GM21360 (cell line): Measurements from ENCODE around the gene EFCAB7.

Source experiments
- ATAC-seq: cut with Tn5 transposase; IDR thresholded peaks from one replicate; pipeline ENCODE4 v1.9.1; 2021; ENCODE audit warnings: mild to moderate bottlenecking, moderate library complexity; ENCODE audit not compliant: unreplicated experiment

The EFCAB7 gene

GRCh38 chr1:63522891-63523728 is at the start of gene EFCAB7, which contains the start of gene ITGB3BP:
TSS of gene EFCAB7 (plus strand) at chr1:63523525. CDS start at chr1:63525573, 2,048 bp downstream.
TSS of gene ITGB3BP (minus strand) at chr1:63523225. CDS start at chr1:63523133, 92 bp downstream.
- ATAC-seq, result peak; percentile 91

DNA sequence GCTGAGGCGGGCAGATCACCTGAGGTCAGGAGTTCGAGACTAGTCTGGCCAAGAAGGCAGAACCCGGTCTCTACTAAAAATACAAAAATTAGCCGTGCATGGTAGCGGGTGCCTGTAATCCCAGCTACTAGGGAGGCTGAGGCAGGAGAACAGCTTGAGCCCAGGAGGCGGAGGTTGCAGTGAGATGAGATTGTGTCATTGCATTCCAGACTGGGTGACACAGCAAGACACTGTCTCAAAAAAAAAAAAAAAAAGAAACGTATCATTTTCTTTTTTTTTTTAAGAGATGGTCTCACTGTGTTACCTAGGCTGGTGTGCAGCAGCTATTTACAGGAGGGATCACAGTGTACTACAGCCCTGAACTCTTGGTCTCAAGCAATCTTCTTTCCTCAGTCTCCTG is 47.6 kb upstream of the EFCAB7 start:
- no peak for ATAC-seq

GRCh38 chr1:63480057-63480456 is 43.3 kb upstream of the EFCAB7 start:
- ATAC-seq, result no peak

GRCh38 chr1:63486629-63487028 is 36.7 kb upstream of the EFCAB7 start:
- no peak for ATAC-seq

GRCh38 chr1:63487336-63488065 is 35.8 kb upstream of the EFCAB7 start:
- no peak for ATAC-seq

- no peak for ATAC-seq
Observed at GRCh38 chr1:63497577-63497976, 25.7 kb upstream of the EFCAB7 start.

GRCh38 chr1:63498106-63498505 is 25.2 kb upstream of the EFCAB7 start:
- no peak for ATAC-seq

DNA sequence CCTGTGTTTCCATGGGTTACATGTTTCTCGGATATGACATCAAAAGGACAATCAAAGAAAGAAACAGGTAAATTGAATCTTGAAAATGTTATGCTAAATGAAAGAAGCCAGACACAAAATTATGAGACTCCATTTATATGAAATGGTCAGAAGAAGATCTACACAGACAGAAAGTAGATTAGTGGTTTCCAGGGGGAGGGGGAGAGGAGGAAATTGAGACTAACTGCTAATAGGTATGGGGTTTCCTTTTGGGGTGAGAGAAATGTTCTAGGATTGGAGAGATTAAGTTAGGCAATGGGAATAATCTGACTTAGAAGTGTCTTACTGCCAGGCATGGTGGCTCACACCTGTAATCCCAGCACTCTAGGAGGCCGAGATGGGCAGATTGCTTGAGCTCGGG is 22.1 kb upstream of the EFCAB7 start:
- ATAC-seq, result no peak

DNA sequence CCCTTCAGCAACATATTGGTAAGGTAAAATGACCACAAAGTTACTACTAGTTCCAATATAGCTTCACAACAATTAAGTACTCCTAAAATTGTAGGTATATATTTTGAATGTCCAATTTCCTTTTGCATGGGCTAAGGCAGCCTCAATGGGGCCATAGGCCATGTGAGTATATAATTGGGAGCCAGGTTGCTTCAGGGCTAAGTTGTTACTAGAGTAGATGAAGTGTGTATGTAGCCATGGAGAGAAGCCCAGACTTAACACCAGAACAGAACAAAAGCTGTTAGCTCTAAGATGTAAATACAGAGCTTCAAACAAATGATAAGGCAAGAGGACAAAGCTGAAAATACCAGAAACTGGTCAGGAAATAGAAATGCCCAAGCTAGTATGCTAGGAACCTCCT is 16.5 kb upstream of the EFCAB7 start:
- ATAC-seq, result no peak

DNA sequence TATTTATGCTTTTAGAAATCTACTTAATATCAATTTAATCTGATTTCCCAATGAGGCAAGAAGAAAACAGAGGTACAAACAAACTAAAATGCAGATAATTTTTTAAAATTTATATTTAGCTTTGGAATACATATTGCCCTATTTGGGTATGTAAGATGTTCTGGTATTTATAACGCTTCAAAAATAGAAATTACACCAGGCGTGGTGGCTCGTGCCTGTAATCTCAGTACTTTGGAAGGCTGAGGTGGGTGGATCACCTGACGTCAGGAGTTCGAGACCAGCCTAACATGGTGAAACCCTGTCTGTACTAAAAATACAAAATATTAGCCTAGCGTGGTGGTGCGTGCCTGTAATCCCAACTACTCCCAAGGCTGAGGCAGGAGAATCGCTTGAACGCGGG is 13.6 kb upstream of the EFCAB7 start:
- no peak for ATAC-seq

DNA sequence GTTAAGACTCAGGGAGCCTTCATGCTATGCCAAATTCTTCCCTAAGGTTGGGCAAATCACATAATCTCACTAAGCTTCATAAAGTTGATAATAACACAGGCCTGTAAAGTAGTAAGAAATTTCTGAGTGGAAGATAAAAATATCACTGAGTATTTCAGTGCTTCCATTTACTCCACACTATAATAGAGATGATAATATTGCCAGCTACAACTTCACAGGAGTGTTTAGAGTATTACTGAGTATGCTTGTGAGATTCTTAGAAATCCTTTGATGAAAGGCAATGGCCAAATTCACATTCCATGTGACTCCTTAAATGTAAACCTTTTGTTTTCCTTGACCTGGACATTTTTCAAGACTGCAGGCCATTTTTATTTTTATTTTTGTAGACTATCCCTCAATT is 10.7 kb upstream of the EFCAB7 start:
- no peak for ATAC-seq

DNA sequence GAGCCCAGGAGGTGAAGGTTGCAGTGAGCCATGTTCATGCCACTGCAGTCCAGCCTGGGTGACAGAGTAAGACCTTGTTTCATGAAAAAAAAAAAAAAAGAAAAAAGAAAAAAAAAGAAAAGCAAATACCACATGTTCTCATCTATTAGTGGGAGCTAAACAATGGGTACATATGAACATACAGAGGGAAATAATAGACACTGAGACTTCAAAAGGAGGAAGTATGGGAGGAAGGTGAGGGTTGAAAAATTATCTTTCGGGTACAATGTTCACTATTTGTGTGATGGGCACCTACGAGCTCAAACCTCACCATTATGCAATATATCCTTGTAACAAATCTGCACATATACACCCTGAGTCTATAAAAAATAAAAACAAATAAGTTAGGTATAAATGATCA is 6.7 kb upstream of the EFCAB7 start:
- no peak for ATAC-seq

DNA sequence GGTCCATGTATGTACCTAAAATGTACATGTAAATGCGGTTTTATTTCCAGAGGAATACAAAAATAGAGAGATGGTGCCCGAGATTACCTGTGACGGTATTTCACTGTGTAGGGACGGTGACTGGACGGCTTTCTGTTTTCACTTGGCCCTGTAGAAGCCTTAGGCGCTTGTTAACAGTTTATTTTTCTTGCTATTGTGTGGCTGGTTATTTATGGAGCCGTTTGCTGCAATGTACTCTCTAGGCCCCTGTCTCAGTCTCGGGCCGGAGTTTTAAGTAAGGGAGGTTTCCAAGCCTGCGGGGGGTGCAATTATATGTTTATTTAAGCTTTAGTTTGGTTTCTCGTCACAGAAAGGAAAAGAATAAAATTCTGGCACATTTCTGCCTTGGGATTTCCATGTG is 413 bp downstream of the EFCAB7 start:
- ATAC-seq, result peak; percentile 18

- ATAC-seq, result no peak
Observed at GRCh38 chr1:63524201-63524600, 876 bp downstream of the EFCAB7 start.

- no peak for ATAC-seq
Observed at GRCh38 chr1:63532727-63533126, 9.4 kb downstream of the EFCAB7 start.

- ATAC-seq, result no peak
Observed at GRCh38 chr1:63533931-63534330, 10.6 kb downstream of the EFCAB7 start.

DNA sequence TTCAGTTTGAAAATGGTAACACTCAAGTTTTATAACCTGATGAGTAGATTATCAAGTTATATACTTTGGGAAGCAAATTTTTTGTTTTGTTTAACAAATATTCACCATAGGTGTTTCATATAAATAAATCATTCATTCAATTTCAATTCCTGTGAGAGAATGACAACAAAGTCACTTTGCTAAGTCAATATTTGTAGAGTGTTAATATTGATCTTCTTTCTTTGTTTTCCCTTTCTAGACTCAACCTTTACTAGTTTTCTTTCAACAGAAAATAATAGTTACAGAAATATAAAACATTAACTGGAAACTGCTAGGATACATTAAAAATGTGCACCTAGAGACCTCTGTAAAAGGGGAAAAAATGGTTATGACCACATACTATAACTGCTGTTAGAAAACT is 11.1 kb downstream of the EFCAB7 start:
- ATAC-seq, result no peak

DNA sequence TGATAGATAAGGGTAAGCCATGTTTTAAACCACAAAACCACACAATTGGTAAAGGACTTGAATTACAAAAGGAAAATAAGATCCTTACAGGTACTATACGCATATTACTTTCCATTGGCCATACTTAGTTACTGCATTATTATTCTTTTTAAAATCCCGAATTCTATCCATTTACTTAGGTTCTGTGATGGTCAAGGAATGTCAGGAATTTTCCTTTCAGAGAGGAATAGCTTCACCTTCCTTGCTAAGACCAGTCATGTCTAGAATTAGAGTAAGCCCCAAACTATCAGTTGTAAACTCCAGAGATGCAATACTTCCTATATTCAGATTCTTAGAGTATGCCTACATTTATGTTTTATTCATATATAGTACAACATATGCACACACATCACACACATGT is 13.7 kb downstream of the EFCAB7 start:
- ATAC-seq, result no peak

DNA sequence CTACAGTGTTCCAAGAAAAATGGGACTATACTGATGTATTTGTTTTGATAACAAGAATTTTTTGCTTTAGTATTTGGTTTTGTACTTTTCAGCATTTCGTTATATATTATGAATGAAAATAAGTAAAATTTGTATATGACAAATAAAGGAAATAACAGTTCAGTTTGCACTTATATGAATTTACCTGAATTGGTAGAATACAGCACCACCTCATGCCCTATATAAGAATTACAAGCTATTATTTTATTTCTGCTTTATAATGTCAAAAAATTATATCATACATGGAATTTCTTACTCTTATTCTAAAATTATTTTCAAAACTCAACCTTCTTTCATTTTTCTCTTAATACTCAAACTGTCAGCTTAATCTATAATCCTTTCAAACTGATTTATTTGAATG is 14.6 kb downstream of the EFCAB7 start:
- no peak for ATAC-seq

GRCh38 chr1:63545780-63546179 is 22.5 kb downstream of the EFCAB7 start:
- ATAC-seq, result no peak

DNA sequence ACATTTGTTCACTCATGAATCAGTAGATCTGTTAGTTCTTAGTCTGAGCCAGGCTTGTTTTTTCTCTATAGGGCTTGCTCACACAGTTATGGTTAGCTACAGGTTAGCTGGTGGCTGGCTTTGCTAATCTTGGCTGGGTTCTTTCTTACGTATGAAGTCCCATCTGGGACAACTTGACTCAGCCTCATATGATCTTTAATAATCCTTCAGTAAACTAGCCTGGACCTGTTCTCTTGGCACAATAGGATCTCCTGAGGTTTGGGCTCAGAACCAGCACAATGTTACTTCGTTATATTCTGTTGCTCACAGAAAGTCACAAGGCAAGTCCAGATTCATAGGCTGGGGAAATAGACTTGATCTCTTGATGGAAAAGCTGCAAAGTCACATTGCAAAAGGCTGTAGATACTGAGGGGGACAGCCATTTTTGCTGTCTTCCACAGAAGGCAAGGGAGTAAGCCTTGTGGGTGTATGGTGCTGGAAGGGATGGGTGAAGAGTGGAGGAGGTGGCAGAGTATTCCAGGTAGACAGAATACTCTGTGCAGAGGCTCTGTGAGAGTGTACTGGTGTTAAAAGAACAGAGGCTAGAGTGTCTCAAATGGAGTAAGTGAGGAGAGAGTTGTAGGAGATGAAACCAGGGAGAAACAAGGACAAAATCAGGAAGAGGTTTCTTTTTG is 24.4 kb downstream of the EFCAB7 start:
- ATAC-seq, result no peak

DNA sequence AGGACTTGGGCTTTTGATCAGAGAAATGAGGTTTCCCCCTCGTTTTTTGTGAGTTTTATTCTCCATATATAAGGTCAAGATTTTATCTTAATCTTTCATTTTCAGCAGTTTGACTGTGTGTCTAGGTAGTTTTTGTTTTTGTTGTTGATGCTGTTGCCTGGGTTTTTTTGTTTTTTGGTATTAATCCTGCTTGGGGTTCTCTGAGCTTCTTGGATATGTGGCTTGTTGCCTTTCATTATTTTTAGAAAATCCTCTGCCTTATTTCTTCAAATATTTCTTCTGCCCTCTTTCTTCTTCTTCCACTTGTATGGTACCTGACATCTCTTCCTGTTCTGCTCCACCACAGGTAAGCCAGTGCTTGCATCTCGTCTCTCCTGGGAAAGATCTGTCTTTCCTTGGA is 25.0 kb downstream of the EFCAB7 start:
- ATAC-seq, result no peak
